ENCODE data around the gene CST9. TPM values are rescaled to one million over a fixed set of nuclear protein-coding genes. Genes with fewer than 3 reads are reported as not detected.
"Not testable (repeated sequence)": the region's sequence is repeated elsewhere in the genome, so short reads cannot be mapped to it uniquely, and the experiment has no call there.

The CST9 gene
- total RNA-seq, 1 donor from 2014 or later = not detected

DNA sequence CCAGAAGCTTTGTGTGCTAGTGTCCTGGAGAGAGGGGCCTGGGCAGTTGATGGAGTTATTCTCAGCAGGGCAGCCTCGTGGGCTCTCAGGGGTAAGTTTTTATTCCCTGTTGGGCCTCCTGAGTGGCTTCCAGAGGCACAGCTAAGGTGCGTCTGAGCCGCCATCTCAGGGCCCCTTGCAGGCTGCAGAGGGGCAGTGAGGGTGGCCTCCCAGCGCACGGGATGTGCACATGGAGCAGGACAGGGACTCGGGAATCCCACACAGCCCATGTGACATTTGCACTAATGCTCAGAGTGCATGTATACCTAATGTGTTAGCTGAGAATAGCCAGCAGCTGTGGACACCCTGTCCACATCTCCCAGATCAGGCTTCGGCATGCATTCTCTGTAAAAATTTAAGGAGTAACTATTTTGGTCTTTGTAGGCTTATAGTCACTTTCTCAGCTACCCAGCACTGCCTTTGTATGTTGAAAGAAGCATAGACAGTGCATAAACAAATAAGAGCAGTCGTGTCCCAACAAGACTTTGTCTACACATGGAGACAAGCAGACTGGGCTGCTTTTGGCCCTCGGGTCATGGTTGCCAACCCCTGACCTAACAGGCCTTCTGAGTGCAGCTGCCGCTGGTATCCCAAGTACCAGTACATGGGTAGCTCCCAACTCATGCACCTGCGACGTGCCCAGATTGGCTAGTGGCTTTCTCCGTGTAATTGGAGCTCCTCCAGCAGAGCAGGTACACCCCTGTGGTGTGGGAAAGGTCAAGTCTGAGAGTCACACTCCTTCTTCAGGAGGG lies 18.8 kb downstream of the CST9 start:
- DNase-seq = no peak

DNA sequence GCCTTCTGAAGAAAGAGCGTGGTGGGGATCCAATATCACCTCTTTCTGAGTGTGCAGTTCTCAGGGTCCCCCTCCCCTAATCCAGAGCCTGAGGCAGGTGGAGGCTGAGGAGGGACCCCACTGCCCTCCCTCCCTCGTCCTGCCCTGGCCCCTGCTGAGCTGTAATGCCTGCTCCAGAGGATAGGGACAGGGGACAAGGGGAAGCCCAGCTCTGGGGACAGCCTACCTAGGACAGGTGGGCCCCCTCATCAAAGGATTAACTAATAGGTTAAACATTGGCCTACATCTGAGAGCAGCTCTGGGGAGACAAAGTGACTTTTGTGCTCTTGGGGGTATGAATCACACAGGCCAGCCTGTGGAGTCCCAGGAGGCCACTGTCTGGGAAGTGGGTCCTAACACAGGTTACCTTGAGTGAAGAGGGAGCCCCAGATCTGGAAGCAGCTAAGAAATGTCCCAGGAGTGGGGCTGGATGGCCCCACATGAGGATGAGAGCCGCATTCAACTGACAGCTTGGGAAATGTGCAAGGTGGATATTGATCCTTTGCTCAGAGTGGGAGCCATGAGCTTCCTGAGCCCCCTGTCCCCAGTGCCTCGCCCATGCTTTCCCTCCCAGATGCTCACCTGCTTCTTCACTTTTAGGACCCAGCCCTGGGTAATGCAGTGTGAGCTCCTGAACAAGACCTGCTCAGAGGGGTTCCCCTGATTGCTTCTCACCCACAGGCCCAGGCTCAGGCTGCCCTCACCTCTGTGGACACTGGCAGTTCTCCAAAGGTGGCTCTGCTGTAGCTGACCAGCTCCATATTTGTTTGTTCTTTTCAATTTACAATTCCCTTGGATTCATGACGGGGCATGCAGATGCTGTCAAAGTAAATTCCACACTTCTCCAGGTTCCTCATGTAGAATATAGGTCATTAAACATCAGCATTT lies 19.6 kb downstream of the CST9 start:
- DNase-seq = no peak

DNA sequence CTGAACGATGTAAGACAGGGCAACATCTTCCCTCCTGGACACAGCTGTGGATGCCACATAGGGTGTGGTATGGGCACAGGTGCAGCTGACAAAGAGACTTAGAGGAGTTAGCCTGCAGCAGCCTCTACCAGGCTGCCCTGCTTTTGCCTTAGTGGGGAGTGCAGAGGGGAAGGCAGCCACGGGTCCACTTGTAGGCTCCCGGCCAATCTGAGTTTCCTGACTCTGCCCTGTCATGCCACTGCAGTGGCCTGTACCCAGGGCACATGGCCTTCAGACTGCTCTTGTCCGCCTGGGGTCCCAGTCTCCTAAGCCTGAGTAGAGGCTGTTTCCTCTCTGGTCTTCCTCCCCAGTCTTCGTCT lies 20.3 kb downstream of the CST9 start:
- no peak for DNase-seq

DNA sequence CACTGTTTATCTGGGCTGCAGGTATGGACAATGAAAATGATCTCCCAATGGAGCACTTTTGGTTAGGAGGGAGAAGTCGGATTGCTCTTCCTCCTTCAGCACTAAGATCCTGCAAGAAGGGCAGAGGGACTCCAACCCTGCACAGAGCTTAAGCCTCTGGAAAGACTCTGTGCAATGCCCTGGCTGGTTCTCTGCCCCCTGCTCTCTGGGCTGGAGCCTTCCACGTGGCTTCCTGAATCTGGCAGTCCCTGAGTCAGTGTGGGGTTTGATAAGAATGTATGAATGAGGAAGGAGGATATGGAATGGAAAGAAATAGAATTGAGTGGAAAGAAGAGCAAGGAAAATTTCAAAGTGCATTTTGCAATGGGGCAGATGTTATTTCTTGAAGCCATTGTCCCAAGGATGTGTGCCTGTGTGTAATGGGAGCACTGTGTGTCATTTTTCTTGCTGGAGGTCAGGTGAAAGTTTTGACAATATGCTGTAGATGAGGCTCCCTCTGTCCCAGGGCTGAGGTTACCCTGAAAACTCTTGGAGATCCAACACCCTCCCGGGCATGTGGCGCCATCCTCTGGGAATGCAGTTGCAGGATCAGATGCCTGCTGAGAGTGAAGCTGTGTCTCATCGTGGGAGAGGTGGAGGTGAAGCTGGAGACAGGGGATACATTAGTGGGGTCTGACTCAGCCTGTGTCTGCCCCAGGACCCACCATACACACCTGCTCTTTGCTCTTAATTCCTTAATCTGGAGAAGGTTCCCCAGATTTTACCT lies 21.1 kb downstream of the CST9 start:
- no peak for DNase-seq

DNA sequence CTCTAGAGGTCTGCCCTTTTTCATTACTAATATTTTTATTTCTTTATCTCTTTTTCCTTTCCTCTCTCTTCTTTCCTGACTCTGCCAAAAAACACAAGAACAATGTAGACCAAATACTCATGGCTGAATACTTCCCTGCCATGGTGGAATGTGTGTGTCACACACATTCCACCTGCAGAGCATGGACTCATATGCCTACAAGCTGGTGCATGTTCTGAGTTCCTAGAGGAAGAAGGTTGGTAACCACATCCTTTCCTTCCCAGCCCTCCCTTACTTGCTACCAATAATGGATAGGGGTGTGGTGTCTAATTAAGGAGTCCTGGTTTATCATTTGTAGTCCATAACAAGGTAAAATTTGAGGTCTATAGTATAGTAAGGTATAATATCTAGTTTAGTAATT lies 22.2 kb downstream of the CST9 start:
- no peak for DNase-seq

DNA sequence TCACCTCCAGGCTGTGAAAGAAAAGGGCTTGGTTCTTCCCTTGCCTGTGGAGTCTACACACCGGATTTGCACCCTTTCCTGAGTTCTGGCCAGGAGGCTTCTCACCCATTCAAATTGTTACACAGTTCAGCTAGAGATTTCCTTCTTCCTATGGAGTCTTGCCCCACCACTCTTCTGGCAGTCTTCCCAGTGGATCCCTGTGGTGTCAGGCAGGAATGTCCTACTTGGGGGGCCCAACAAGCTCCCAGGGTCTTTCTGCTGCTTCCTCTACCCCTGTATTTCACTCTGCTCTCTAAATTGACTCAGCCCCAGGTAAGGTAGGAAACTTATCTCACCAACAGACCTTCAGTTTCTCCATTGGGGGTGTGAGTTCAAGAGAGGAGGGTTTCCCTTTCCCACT lies 23.4 kb downstream of the CST9 start:
- no peak for DNase-seq

DNA sequence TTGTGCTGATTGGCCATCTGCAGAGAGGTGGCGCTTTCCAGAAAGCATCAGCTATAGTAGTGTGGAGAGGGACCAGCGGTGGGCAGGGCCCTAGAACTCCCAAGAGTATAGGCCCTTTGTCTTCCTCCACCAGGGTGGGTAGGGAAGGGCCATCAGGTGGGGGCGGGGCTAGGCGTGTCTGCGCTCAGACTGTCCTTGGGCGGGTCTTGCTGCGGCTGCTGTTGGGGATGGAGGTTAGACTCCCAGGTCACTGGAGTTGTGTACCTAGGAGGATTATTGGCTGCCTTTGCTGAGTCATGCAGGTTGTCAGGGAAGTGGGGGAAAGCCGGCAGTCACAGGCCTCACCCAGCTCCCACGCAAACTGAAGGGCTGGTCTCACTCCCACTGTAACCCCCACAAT lies 23.9 kb downstream of the CST9 start:
- DNase-seq = not testable (repeated sequence)

DNA sequence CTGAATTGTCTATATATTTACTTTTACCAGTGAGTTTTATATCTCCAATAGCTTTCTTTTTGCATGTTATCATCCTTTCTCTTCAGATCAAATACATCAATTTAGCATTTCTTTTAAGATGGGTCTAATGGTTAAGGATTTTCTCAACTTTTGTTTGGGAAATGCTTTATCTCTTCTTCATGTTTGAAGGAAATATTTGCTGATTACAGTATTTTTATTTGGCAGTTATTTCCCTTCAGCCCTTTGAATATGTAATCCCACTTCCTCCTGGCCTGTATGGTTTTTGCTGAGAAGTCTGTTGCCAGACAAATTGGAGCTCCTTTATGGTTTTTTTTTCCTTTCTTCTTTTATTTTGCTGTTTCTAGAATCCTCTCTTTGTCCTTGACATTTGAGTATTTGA lies 30.7 kb downstream of the CST9 start:
- DNase-seq = no peak

DNA sequence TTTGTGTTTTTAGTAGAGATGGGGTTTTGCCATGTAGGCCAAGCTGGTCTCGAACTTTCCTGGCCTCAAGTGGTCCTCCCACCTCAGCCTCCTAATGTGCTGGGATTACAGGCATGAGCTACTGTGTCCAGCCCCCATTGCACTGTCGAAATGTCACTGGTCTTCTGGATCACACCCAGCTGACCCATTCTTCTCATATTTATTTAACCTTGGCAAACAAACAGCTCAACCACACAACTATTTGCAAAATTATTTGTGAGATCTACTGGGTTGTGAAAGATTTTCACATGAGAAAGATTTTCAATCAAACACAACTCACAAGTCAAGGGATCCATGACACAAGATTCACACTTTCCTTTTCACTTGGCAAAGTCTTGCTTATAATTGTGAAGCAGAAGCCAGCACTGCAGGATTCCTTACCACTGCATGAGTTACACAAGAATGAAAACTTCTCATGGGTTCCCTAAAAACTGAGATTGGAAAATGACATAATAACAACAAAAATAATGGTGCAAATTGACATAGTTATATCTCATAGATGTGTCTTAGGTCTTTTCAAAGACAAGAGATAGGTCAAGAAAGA lies 35.4 kb downstream of the CST9 start:
- no peak for DNase-seq

DNA sequence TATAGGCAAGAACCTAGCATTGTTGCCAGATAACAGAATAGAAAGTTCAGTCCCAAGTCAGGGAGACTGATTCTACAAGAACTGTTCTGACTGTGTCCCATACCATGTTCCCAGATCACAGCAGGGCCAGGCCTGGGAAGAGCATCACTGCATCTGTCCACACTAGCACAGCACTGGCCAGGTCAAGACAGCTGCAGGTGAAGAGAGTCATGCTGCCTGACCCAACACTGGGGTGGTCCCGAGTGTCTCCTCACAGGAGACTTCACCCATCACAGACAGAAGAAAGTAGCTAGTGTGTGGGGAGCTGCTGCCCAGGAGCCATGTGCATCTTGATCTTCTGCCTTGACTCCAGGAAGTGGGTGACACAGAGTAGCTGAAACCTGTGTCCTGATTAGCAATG lies 36.1 kb downstream of the CST9 start:
- DNase-seq = no peak

DNA sequence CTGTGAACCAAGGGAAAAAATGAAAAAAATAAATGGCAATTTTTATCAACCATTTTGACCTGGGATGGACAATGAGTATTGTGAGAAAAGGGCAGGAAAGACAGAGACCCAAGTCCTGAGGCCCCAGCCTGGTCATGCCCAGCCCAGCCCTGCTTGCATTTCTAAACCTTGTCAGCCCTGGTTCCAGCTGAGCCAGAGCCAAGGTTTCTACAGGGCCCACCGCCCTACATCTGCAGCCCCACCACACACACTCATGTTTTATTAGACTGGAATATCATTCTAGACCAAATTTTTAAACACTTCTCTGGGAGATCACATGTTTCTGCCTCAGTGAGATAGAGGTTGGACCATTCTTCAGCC lies 36.8 kb downstream of the CST9 start:
- no peak for DNase-seq

DNA sequence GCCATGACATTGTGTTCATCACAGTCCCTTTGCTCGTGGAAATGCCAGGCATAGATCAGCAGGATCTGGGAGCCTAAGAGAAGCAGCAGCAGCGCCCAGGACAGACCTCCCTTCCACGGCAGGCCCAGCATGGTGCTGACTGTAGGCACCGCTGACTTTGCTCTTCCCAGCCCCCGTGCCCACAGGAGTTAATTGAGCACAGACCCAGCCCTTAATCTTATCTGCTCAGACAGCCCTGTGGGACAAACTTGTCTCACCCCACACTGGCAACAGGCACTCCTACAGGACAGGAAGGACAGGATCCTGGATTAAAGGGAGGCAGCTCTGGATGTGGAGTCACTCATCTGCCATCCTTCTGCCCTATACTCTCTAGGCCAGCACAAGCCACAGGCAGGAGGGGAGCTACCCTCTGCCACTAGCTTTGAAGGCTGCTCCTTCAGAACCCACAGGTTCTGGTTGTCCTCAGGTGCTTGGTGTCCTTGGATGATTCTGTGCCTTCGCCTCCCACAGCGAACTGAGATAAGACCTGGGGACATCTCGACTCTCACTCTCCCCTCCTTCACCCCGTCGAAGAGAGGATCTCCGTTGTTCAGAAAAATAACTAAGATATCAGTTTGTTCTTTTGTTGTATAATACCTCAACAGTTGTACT lies 37.3 kb downstream of the CST9 start, which contains the start of gene CST9L:
CST9L (minus strand) TSS at position 165 of the 651 bp plus-strand sequence; CDS start at position 131, 34 bp downstream.
- no peak for DNase-seq

DNA sequence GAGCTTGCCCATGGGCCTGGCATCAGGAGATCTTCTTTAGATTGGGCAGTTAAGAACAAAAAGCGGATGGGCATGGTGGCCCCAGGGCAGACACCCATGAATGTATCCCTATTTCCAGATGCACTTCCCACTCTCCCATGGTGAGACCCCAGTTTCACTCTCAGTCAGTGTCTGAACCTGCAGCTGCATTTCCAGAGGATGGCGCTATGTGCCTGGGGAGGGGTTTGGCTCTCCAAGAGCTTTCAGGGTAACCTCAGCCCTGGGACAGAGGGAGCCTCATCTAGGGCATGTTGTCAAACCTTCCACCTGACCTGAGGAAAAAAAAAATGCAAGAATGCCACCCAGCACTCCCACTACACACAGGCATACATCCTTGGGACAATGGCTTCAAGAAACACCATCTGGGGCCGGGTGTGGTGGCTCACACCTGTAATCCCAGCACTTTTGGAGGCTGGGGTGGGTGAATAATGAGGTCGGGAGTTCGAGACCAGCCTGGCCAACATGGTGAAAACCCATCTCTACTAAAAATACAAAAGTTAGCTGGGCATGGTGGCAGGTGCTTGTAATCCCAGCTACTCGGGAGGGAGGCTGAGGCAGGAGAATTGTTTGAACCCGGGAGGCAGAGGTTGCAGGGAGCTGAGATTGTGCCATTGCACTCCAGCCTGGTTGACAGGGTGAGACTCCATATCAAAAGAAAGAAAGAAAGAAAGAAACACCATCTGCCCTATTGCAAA lies 39.4 kb downstream of the CST9 start:
- no peak for DNase-seq

DNA sequence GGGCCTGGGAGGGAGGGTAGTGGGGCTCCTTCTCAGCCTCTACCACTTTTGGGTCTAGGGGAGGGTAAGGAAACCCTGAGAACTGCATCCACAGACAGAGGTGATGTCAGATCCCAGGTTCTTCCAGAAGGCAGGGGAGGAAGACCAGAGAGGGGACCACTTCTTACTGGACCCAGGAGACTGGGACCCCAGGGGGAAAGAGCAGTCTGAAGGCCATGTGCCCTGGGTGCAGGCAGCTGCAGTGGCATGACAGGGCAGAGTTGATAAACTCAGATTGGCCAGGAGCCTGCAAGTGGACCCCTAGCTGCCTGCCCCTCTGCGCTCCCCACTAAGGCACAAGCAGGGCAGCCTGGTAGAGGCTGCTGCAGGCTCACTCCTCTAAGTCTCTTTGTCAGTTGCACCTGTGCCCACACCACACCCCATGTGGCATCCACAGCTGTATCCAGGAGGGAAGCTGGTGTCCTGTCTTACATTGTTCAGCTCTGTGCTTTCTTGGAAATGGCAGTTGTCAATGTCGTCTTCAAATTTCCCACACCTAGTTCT lies 40.1 kb downstream of the CST9 start:
- no peak for DNase-seq

DNA sequence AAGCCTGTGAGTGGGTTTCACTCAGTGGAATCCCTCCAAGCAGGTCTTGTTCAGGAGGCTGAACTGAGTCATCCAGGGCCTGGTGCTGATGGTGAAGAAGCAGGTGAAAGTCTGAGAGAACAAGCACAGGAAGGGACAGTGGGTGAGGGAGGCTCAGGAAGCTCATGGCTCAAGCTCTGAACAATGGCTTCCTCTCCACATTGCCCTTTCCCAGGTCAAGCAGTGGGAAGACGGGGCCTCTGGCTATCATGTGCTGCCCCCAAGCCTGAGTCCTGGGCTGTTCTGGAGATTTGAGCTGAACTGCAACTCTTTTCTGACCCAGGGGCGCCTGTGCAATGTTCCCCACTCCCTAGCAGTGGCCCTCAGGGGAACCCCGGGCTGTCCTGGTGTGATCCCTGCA lies 40.8 kb downstream of the CST9 start:
- DNase-seq = no peak

DNA sequence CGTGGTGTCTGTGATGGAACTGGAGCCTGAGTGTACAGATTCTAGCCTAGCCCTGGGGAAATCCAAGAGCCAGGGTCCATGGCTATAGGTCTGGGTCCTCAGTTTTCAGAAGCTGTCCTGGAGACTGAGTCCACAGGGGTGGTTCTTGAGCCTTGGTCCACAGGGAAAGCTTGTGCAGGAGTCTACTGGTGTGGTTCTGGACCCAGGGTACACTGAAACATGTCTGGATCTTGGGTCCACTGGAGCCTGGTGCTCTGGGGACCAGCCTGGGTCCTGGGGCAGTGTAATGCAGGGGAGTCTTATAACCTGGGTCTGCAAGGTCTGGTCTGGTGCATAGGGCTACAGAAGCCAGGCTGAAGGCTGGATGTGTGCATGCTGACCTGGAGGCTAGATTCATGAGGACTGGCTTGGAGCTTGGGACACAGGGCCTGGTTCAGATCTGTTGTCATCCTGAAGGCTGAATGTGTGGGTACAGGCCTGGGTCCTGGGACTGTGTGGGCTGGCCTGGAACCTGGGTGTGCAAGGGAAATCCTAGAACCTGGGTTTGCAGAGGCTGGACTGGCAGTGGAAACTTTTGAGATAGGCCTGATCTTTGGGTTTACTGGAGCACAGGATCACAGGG lies 42.9 kb downstream of the CST9 start:
- no peak for DNase-seq

DNA sequence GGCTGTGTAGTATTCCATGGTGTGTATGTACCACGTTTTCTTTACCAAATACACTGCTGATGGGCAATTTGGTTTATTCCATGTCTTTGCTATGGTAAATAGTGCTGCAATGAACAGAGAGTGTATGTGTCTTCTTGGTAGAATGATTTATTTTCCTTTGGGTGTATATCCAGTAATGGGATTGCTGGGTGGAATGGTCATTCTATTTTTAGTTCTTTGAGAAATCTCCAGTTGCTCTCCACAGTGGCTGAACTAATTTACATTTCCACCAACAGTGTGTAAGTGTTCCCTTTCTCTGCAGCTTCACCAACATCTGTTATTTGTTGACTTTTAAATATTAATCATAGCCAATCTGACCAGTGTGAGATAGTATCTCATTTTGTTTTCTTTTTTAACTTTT lies 51.3 kb downstream of the CST9 start:
- no peak for DNase-seq
